GM10847 (cell line): ENCODE results near the gene GUCY1A2.

ENCODE experiments used
- POLR2A ChIP-seq: IDR thresholded peaks from 2 replicates; pipeline ENCODE4 v1.6.1; 2011; ENCODE audit not compliant: insufficient read length; ENCODE audit errors: extremely low read depth

GUCY1A2 gene

GRCh38 chr11:106679581-106679980, 338.7 kb downstream of the GUCY1A2 start:
- no peak for TF ChIP-seq POLR2A

GRCh38 chr11:106679181-106679580, 339.1 kb downstream of the GUCY1A2 start:
- TF ChIP-seq POLR2A, result no peak

- TF ChIP-seq POLR2A, result no peak
Observed at GRCh38 chr11:106670069-106670468, 348.2 kb downstream of the GUCY1A2 start.

GRCh38 chr11:106668147-106668546, 350.1 kb downstream of the GUCY1A2 start:
- no peak for TF ChIP-seq POLR2A

GRCh38 chr11:106656646-106657045, 361.6 kb downstream of the GUCY1A2 start:
- TF ChIP-seq POLR2A, result no peak

- no peak for TF ChIP-seq POLR2A
Observed at GRCh38 chr11:106644824-106645223, 373.5 kb downstream of the GUCY1A2 start.

- TF ChIP-seq POLR2A, result no peak
Observed at GRCh38 chr11:106642331-106642730, 375.9 kb downstream of the GUCY1A2 start.

- no peak for TF ChIP-seq POLR2A
Observed at GRCh38 chr11:106632283-106632682, 386.0 kb downstream of the GUCY1A2 start.

GRCh38 chr11:106627694-106628093, 390.6 kb downstream of the GUCY1A2 start:
- no peak for TF ChIP-seq POLR2A

- no peak for TF ChIP-seq POLR2A
Observed at GRCh38 chr11:106625566-106625965, 392.7 kb downstream of the GUCY1A2 start.

GRCh38 chr11:106624377-106624776, 393.9 kb downstream of the GUCY1A2 start:
- TF ChIP-seq POLR2A, result no peak
